HG02642 (cell line): ENCODE data around the gene APLNR.

Experiments
- ATAC-seq: cut with Tn5 transposase; IDR thresholded peaks from one replicate; pipeline ENCODE4 v1.9.1; 2021; ENCODE audit warnings: mild to moderate bottlenecking; ENCODE audit not compliant: unreplicated experiment, poor library complexity

The APLNR gene

GRCh38 chr11:57190548-57190947 lies 46.5 kb downstream of the APLNR start:
- no peak for ATAC-seq
